HG02973 (cell line): Measurements from ENCODE around the gene SLC2A9.

Source experiments
- ATAC-seq: cut with Tn5 transposase; IDR thresholded peaks from one replicate; pipeline ENCODE4 v1.9.1; 2021; ENCODE audit warnings: moderate library complexity; ENCODE audit not compliant: unreplicated experiment

SLC2A9 gene

GRCh38 chr4:9969526-9970398, 51.5 kb downstream of the SLC2A9 start:
- ATAC-seq, result peak; percentile 12

DNA sequence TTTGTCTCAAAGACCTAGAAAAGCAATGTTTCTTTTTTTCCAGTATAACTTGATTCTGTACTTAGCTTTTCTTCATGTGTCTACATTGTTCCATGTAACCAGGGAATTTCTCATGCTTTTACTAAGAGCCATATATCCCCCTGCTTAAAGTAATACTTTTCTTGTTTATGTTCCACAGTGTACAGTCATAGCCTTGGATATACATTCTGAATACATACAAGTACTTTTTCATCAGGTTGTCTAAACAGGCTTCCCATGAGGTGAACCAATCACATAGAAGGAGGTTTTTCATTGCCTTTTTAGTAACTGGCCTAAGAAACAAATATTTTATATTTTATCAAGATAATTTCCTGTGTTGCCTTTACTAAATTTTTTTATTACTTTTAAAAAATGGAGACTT, 52.8 kb downstream of the SLC2A9 start:
- no peak for ATAC-seq

DNA sequence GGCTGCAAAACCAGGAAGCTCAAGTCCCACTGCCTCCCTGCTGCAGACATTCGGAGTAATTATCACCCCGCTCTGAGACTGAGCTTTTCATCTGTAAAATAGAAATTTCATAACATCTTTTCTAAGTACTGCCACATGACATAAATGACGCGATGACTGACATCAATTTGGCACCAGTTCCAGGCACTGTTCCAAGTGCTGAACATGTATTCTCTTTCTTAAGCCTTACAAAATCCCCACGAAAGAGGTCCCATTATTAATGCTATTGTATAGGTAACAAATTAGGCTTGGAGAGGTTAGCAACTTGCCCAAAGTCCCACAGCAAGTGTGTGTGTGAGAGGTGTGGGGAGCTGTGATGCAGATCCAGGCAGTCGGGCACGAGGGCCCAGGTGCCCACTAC, 56.4 kb downstream of the SLC2A9 start:
- ATAC-seq, result no peak

DNA sequence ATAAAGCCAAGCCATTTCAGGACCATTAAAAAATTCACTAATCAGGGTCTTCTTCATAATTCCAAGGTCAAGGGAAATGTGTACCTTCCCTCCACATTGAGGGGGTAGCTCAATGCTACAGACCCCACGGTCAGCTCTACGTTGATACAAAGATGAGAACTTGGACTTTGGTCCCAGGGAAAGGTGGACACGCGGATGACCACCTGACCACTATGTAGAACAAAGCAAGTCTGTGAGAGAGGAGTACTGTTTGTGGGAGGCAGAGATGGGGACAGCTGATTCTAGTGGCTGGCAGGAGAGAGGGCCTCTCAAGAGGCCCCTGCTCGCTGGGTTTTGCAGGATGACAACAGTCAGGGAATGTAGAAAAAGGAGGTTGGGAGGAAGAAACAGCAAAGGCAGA, 58.0 kb downstream of the SLC2A9 start:
- no peak for ATAC-seq

DNA sequence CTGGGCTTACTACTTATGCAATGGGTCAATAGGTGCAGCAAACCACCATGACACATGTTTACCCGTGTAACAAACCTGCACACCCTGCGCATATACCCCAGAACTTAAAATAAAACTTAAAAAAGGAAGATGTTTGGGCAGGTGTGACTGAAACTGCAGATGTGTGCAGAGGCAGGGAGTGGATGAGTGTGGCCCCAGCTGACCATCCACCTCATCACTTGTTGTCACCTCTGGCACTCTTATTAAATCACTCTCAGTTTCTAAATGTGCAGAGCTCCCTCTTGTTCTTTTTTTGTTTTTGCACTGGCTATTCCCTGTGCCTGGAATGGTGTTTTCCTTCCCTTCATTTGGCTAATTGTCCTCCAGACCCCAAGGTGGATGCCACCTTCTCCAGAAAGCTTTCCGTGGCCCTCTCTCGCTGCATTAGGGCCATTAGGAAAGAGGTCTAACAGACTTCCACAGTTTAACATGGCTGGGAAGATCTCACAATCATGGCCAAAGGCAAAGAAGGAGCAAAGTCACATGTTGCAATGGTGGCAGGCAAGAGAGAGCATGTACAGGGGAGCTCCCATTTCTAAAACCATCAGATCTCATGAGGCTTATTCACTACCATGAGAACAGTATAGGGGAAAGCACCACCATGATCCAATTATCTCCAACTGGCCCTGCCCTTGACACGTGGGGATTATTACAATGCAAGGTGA, 58.5 kb downstream of the SLC2A9 start:
- no peak for ATAC-seq

DNA sequence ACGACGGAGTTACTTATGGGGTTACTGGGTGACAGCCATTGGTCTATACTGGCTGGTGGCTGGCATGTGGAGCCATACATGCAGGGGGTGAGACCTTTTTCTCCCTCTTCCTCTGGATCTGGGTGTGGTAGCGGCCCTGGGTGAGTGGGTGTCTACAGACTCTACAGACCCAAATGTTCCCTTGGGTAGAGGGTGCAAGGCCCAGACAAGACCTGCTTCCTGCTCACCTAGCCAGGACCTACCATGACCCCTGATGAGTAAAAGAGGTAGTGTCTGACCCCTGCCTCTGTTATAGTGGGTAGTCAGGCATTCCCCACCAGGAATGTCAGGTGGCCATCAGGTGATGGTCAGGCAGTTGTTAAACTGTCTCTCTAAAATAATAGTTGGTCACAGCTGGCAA, 66.8 kb downstream of the SLC2A9 start:
- ATAC-seq, result no peak

- ATAC-seq, result no peak
These were observed 68.2 kb downstream of the SLC2A9 start for GRCh38 chr4:9953089-9953488.

DNA sequence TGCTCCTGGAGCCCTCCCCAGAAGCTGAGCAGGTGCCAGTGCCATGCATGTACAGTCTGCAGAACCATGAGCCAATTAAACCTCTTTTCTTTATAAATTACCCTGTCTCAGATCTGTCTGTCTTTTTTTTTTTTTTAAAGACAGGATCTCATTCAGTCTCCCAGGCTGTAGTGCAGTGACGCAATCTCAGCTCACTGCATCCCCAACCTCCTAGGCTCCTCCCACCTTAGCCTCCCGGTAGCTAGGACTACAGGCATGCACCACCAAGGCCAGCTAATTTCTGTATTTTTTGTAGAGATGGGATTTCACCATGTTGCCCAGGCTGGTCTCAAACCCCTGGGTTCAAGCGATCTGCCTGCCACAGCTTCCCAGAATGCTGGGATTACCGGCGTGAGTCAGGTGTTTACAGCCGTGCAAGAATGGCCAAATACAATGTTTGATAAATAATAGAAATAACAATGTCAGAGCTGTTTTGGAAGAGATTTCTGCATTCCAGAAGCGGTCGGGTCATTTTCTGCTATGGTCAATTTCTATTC, 68.8 kb downstream of the SLC2A9 start:
- no peak for ATAC-seq

GRCh38 chr4:9949573-9949972, 71.7 kb downstream of the SLC2A9 start:
- no peak for ATAC-seq

GRCh38 chr4:9947168-9948062, 73.9 kb downstream of the SLC2A9 start:
- ATAC-seq, result no peak

GRCh38 chr4:9946170-9946569, 75.1 kb downstream of the SLC2A9 start:
- ATAC-seq, result no peak

DNA sequence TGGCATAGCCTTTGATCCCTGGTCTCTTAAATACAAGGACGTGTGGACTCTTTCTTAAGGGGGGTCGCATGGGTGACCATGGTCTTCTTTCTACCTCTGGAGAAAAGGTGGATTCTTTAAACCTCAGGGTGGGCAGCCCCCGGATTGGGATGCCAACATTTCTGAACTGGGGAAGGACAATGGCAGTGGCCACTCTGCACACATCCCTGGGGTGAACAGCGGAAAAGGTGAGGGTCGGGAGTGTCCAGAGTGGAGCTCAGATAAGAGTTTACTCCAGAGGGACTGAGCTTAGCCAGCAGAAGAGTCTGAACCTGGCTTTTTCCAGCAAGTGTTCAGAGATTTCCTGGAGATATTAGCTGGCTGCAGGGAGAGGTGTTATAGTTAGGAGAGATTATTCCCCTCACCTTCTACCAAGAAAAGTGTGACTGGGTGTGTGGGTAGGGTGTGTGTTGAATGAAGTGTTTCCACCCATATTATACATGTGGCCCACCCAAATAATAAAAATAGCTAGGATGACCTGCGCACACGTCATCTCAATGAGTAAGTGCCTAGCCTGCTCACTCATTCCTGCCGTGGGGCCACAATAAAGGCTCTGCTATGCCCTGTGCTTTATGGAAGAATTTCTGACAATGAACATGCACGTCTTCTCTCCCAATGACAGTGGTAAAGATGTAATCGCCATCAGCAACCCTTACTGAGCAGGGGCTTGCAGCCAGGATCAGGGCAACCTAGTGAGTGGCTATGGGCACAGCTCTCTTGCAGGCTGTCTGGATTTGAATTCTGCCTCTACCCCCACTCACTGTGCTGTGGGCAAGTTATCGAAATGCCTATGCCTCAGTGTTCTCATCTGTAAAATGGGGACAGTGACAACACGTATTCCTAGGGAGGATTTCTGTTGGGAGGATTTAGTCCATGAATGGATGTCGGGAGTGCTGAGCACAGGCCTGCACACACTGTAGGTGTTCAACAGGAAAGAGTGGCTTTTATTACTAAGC, 76.6 kb downstream of the SLC2A9 start:
- ATAC-seq, result no peak

DNA sequence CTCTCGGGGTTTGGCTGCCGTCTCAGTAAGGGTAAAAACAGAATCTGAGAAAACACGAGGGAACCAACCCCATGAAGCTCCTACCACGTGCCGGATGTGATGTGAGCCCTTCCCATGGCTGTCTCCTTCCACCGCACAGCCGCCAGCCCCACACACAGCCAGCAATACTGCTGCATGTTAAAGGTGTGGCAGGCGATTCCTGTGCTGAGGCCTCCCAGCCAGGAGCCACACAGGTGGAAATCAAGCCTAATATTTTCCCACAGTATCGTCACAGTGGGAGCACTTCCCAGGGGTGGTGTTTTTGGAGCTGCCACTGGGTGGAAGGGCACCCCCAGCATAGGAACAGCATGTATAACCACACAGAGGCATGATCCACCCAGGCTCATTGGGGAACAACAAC, 77.5 kb downstream of the SLC2A9 start:
- no peak for ATAC-seq

DNA sequence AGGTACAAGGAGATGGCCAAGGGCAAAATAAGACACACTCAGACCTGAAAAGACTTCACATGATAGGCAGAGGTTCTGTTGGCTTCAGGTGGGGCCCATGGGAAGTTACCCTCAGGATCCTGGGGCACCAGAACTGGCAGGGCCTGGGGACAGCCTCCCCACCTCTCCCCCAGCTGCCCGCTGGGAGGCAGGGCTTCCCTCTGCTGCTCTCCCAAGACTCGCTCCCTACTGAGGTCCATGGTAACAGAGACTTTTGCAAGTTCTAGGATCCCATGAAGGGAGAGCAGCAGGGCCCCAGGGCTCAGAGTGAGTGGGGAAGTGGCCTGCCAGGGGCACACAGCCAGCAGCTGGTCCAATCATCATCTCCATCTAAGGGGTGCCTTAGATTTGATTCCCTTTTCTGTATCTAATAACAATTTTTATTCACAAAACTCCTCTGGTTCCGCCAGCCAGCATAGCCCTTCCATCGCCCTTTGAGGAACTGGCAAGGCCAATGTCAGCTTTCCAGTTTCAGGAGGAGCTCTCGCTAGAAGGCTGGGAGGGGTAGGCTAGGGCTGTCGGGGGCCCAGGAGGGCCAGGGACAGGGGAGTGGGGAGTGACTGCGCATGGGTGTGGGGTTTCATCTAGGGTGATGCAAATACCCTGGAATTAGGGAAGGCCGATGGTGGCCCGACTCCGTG, 78.2 kb downstream of the SLC2A9 start:
- ATAC-seq, result no peak

- no peak for ATAC-seq
These were observed 79.2 kb downstream of the SLC2A9 start for GRCh38 chr4:9942139-9942538.

GRCh38 chr4:9940041-9940440, 81.3 kb downstream of the SLC2A9 start:
- ATAC-seq, result no peak

GRCh38 chr4:9938933-9939332, 82.4 kb downstream of the SLC2A9 start:
- ATAC-seq, result no peak

- ATAC-seq, result no peak
These were observed 84.2 kb downstream of the SLC2A9 start for GRCh38 chr4:9937078-9937477.

DNA sequence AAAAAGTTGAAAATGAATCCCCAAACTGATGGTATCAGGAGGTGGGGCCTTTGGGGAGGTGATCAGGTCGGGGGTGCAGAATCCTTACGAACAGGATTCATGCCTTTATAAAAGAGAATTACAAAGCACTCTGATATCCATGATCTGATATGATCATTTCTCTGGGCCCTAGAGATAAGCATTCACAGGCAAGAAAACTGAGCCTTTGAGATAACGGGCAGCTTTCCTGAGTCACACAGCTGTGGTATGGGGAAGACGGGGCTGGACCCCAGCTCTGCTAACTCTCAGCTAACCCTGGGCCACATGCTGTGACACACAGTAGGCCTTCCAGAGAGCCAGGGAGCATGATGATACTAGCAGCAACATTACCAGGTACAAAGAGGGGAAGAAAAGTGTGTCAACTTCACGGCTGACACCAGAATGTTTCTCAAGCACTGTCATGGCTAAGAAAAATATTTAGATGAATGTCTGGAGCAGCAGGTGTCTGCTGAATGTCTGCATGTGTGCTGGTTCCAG, 85.1 kb downstream of the SLC2A9 start:
- ATAC-seq, result no peak
